K562 (cell line): ENCODE results near the gene G6PD. TPM values are rescaled to one million over a fixed set of nuclear protein-coding genes. Genes with fewer than 3 reads are reported as not detected.

Experiments used
- PRDM10 ChIP-seq: fragments of 450-650 bp; IDR thresholded peaks from 2 replicates; pipeline ENCODE4 v1.6.1; 2018; ENCODE audit not compliant: partially characterized antibody
- REST ChIP-seq, 2 experiments: fragments of 450-650 bp; formaldehyde crosslinking in 1 of 2; IDR thresholded peaks; 2 replicates each; pipeline versions ENCODE4 v1.4.0 to v1.6.1; 2014 to 2020; ENCODE audit warnings: mild to moderate bottlenecking in 2 of 2, borderline replicate concordance in 1 of 2, low read depth in 1 of 2
- TCFL5 ChIP-seq: fragments of 250-450 bp; sonication (Bioruptor Pico); conservative IDR thresholded peaks from 2 replicates; pipeline ENCODE4 v1.6.1; 2021; ENCODE audit warnings: mild to moderate bottlenecking, moderate library complexity, matching md5 sums
- polyA plus RNA-seq, 8 experiments: library from polyadenylated mRNA; depleted of rRNA in 4 of 8; stranded (reverse) in 5 of 8; unstranded in 3 of 8; fragments of >200 nt; fragmentation: Nextera tagmentation in 2 of 8; fragmentation: Illumina TruSeq in 1 of 8; extraction: Ambion mirVana in 2 of 8; extraction: Trizol in 1 of 8; gene quantifications; 2 replicates each; pipeline versions ENCODE4 v1.2.1 to v1.2.3, GENCODE V29; 2011 to 2014; ENCODE audit warnings: inconsistent platforms in 1 of 8, missing spikeins in 1 of 8
- total RNA-seq, 7 experiments: library from RNA; depleted of rRNA in 6 of 7; stranded (reverse); fragments of >200 nt in 6 of 7; fragmentation: Illumina TruSeq in 2 of 7; extraction: Trizol in 2 of 7; gene quantifications; 2 replicates each; pipeline versions ENCODE4 v1.2.1 to v1.2.3, GENCODE V29; 2011 to 2021; ENCODE audit warnings: low replicate concordance in 1 of 7

G6PD gene
- total and polyA plus RNA-seq, 9 of the 15 experiments (the other 6 are each of a cell fraction or from before 2014, with no cell fraction given): 2.9 to 222 (median 66.4) TPM

DNA sequence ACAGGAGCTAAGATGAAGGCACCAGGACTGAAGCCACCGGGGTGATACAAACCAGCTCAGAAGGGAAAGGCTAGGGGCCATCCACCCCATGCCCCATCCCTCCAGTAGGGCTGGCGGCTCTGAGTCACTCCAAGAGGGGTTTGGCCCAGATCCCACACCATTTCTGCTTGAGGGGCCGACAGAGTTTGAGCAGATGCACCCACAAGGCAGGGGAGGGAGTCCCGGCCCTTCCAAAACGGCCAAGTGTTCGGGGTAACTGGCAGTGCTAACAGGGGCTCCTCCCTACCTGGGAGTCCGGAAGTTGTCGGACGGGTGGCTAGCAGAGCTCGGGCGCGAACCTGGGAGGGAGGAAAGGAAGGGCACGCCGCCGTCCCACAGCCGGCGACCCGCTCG, 56.6 kb downstream of the G6PD start (continued):
- TF ChIP-seq PRDM10 (peak; percentile 17), TCFL5 (CRISPR knock-in tag) (no peak), REST (IDR thresholded peaks at IDR 0.05; ENCODE audit: borderline replicate concordance) (no peak), REST (CRISPR knock-in tag; IDR thresholded peaks at IDR 0.05; ENCODE audit: low read depth) (0 out of 2 replicates have a peak, but pooled peaks have one; percentile 28)
- TF ChIP-seq, all 486 proteins: peak for 5
